Epidermal melanocyte (primary cell): Measurements from ENCODE around the gene CYP2C19.
"Not testable (repeated sequence)": the region's sequence is repeated elsewhere in the genome, so short reads cannot be mapped to it uniquely, and the experiment has no call there.

Experiments
- DNase-seq: peaks from one replicate; pipeline ENCODE4 v3.0.0; 2011; ENCODE audit warnings: low spot score; ENCODE audit not compliant: insufficient read length

CYP2C19 gene

DNA sequence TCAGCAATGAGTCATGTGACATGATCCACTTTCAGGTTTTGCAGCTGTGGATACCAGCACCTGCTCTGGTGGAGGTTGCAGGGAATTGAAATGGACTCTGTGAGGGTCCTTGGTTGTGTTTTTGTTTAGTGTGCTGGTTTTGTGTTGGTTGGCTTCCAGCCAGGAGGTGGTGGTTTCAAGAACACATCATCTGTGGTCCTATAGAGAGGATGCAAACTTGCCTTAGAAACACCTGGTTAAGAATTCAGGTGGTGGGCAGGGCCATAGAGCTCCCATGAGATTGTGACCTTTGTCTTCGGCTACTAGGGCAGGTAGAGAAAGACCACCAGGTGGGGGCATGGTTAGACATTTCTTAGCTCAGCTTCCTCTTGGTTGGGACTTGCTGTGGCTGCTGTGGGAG, 116.7 kb downstream of the CYP2C19 start:
- no peak for DNase-seq

DNA sequence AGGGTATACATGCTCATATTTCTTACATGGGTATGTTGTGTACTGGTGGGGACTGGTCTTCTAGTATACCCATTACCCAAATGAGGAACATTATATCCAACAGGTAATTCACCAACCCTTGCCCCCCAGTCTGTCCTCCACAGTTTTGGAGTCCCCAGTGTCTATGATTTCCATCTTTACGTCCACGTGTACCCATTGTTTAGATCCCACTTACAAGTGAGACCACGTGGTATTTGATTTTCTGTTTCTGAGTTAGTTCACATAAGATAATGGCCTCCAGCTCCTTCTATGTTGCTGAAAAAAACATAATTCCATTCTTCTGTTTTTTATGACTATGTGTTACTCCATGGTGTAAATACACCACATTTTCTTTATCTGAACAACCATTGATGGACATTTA, 126.6 kb downstream of the CYP2C19 start:
- DNase-seq = no peak

DNA sequence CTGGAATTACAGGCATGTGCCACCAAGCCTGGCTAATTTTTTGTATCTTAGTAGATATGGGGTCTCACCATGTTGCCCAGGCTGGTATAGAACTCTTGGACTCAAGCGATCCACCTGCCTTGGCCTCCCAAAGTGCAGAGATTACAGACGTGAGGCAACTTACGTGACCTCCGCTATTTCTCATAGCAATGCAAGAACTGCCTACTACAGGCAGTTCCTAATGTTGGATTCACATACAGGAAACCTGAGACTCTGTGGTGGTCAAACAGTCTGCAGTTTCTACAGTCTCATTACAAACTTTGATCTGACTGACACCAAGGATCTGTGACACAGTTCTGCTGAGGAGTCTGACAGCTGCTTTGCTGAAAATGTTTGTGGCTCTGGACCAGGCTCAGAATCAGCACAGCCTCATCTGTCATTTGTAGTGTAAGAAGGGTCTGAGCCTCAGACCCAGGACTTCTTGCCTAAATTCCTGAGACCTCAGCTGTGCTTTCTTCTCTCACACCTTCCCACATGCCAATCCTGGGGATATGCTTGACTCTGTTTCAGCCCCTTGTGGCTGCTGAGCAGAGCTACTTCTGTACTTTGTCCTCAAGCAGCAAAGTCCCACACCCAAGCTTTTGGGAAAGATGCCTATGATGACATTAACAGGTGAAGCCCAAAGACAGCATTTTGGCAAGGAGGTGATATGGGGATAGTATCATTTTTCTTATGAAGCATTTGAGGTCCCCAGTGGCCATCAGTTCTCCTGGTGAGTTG, 128.0 kb downstream of the CYP2C19 start:
- no peak for DNase-seq

DNA sequence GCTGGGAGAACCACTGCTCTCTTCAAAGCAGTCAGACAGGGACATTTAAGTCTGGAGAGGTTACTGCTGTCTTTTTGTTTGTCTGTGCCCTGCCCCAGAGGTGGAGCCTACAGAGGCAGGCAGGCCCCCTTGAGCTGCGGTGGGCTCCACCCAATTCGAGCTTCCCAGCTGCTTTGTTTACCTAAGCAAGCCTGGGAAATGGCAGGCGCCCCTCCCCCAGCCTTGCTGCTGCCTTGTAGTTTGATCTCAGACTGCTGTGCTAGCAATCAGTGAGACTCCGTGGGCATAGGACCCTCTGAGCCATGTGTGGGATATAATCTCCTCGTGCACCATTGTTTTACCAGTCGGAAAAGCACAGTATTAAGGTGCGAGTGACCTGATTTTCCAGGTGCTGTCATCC, 135.9 kb downstream of the CYP2C19 start:
- not testable (repeated sequence) for DNase-seq

DNA sequence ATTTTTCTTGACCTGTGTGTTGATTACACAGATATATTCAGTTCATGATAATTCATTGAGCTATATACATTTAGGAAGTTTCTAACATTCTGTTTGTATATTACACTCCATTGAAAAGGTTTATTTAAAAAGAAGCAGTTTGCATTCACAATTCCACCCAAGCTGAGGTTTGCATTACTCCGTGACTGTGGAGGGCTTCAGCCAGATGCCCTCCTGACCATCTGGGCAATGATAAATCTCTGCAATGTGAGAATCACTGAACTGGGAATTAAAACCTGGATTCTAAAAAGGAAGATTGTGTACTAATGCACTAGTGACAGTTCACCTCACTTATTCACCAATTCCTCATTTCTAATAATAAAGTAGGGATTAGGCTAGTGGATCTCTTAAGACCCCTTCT, 139.6 kb downstream of the CYP2C19 start:
- no peak for DNase-seq

DNA sequence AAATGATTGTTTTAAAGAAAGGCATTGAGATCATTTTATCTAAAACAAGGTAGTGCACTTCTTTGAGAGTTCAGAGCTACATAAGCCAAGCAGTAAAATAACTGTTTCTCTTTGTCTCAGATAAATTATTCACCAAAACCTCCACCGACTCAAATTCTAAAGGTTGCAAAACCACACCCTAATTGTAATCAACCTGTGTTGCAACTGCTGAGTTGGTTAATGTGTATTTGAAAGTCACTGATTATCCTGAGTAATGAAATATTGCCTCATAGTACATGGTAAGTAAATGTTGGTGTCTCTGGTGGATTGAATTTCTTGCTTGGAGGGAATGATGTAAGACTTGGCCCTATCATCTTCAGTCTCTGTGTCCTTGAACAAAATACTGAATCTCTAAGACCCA, 140.1 kb downstream of the CYP2C19 start:
- no peak for DNase-seq
